HepG2 (cell line): ENCODE measurements around the gene CBFA2T2. TPM values are rescaled to one million over a fixed set of nuclear protein-coding genes. Genes with fewer than 3 reads are reported as not detected.

Source experiments
- ATAC-seq: fragments of 200-7000 bp; cut with Tn5 transposase; 3 replicates; pipeline ENCODE4 v1.9.1; 2020; ENCODE audit warnings: mild to moderate bottlenecking, moderate library complexity
- BruUV-seq: library from RNA; stranded (reverse); fragments of 400-500 nt; replicated peaks from 2 replicates; lab custom pipeline; 2021; lab: Mats Ljungman, UMichigan
- CTCF ChIA-PET: fragments of 300-600 bp; formaldehyde crosslinking; extraction: SDS; loops from one replicate; lab custom pipeline; 2021; ENCODE audit warnings: low total read pairs, inconsistent platforms, low intra/inter-chr PET ratio; lab: Yijun Ruan, JAX
- POLR2A ChIA-PET: fragments of 350-600 bp; sonication (Branson Sonifier 250); formaldehyde crosslinking; loops from one replicate; lab custom pipeline; 2020; ENCODE audit warnings: antibody characterized with exemption, inconsistent platforms; lab: Yijun Ruan, JAX
- DNase-seq: peaks from one replicate; pipeline ENCODE4 v3.0.0-alpha.2; 2015; ENCODE audit warnings: low spot score
- FAIRE-seq: peaks from 3 replicates; lab custom pipeline; 2011; peaks lifted over from hg19 to GRCh38; lab: Jason Lieb, UNC
- H2AFZ ChIP-seq: one replicate; pipeline ENCODE4 v1.6.1; 2011; ENCODE audit warnings: low read length, inconsistent platforms
- H3K27ac ChIP-seq: fragments of 300-600 bp; 3 replicates; pipeline ENCODE4 v1.8.0; 2011; ENCODE audit warnings: mixed run types, mild to moderate bottlenecking, mixed read lengths, low read length, inconsistent platforms; ENCODE audit not compliant: insufficient read depth; ENCODE audit errors: extremely low read length
- H3K27me3 ChIP-seq, 2 experiments: fragments of 200-600 bp in 1 of 2; 2 replicates in 1 of 2; 3 replicates in 1 of 2; pipeline versions ENCODE4 v1.6.0 to v1.8.0; 2011; ENCODE audit warnings: low read length in 2 of 2, mild to moderate bottlenecking in 2 of 2, moderate library complexity in 2 of 2, inconsistent platforms in 1 of 2; ENCODE audit not compliant: insufficient read depth in 2 of 2, control insufficient read depth in 1 of 2
- H3K36me3 ChIP-seq, 2 experiments: fragments of 200-600 bp in 1 of 2; replicated peaks in 1 of 2; 2 replicates in 1 of 2; 3 replicates in 1 of 2; pipeline versions ENCODE4 v1.5.1 to v1.8.0; 2011; ENCODE audit warnings: low read length in 2 of 2, inconsistent platforms in 1 of 2; ENCODE audit not compliant: insufficient read depth in 2 of 2, control insufficient read depth in 1 of 2
- H3K4me1 ChIP-seq: 2 replicates; pipeline ENCODE4 v1.5.1; 2012; ENCODE audit warnings: low read length, inconsistent platforms; ENCODE audit not compliant: insufficient read depth
- H3K4me2 ChIP-seq: 2 replicates; pipeline ENCODE4 v1.6.0; 2011; ENCODE audit warnings: low read depth, low read length, inconsistent platforms
- H3K4me3 ChIP-seq, 3 experiments: fragments of 200-600 bp in 1 of 3; sonication (generic), shearing (Covaris generic) in 1 of 3; replicated peaks in 1 of 3; 2 replicates each; pipeline ENCODE4 v1.5.1; 2011 to 2016; ENCODE audit warnings: low read length in 3 of 3, inconsistent platforms in 2 of 3, low read depth in 2 of 3, mild to moderate bottlenecking in 2 of 3, control low read depth in 1 of 3, mixed read lengths in 1 of 3; ENCODE audit not compliant: insufficient read depth in 1 of 3
- H3K79me2 ChIP-seq: one replicate; pipeline ENCODE4 v1.6.1; 2011; ENCODE audit warnings: low read length, inconsistent platforms; ENCODE audit not compliant: insufficient read depth
- H3K9ac ChIP-seq: 2 replicates; pipeline ENCODE4 v1.6.0; 2011; ENCODE audit warnings: mild to moderate bottlenecking, low read depth, low read length, inconsistent platforms; ENCODE audit not compliant: insufficient read depth
- H3K9me3 ChIP-seq: 2 replicates; pipeline ENCODE4 v1.5.1; 2012; ENCODE audit warnings: mild to moderate bottlenecking, low read length
- H4K20me1 ChIP-seq: 2 replicates; pipeline ENCODE4 v1.6.0; 2011; ENCODE audit warnings: inconsistent platforms, mild to moderate bottlenecking, low read length, moderate library complexity; ENCODE audit not compliant: insufficient read depth
- ARID2 ChIP-seq: sonication (generic); formaldehyde crosslinking; IDR thresholded peaks from 2 replicates; pipeline ENCODE4 v1.8.1; 2022; ENCODE audit warnings: mild to moderate bottlenecking, missing genetic modification reagents, borderline replicate concordance
- BHLHE40 ChIP-seq: IDR thresholded peaks from 2 replicates; pipeline ENCODE4 v1.6.1; 2011; ENCODE audit warnings: low read length, improper control_type of control experiment
- ETV5 ChIP-seq: IDR thresholded peaks from 2 replicates; pipeline ENCODE4 v1.6.1; 2018; ENCODE audit warnings: missing biosample characterization, missing genetic modification reagents, inconsistent platforms, borderline replicate concordance
- FOXP4 ChIP-seq: sonication (generic); formaldehyde crosslinking; IDR thresholded peaks from 2 replicates; pipeline ENCODE4 v1.4.0; 2020; ENCODE audit warnings: missing genetic modification reagents
- KAT2B ChIP-seq: fragments of 150-350 bp; IDR thresholded peaks from 2 replicates; pipeline ENCODE4 v1.6.1; 2014; ENCODE audit warnings: low read depth, low read length, borderline replicate concordance
- MATR3 ChIP-seq: sonication (generic); formaldehyde crosslinking; IDR thresholded peaks from 2 replicates; pipeline ENCODE4 v1.4.0; 2020; ENCODE audit warnings: missing genetic modification reagents
- NFYC ChIP-seq: IDR thresholded peaks from 2 replicates; pipeline ENCODE4 v1.6.1; 2016; ENCODE audit warnings: missing genetic modification reagents, missing compliant biosample characterization
- POLR2AphosphoS5 ChIP-seq: IDR thresholded peaks from 2 replicates; pipeline ENCODE4 v1.6.1; 2012; ENCODE audit warnings: low read depth, low read length
- RELA ChIP-seq: sonication (generic); formaldehyde crosslinking; IDR thresholded peaks from 2 replicates; pipeline ENCODE4 v1.4.0; 2020; ENCODE audit warnings: missing genetic modification reagents
- SRF ChIP-seq: IDR thresholded peaks from 2 replicates; pipeline ENCODE4 v1.6.1; 2011; ENCODE audit warnings: mild to moderate bottlenecking, low read depth, low read length, moderate library complexity
- TRIM24 ChIP-seq: sonication (generic); formaldehyde crosslinking; IDR thresholded peaks from 2 replicates; pipeline ENCODE4 v1.8.0; 2022; ENCODE audit warnings: mild to moderate bottlenecking, missing genetic modification reagents
- ZBED4 ChIP-seq: sonication (generic); formaldehyde crosslinking; IDR thresholded peaks from 2 replicates; pipeline ENCODE4 v1.4.0; 2020; ENCODE audit warnings: missing genetic modification reagents, borderline replicate concordance
- ZFP41 ChIP-seq: sonication (generic); formaldehyde crosslinking; IDR thresholded peaks from 2 replicates; pipeline ENCODE4 v1.4.0; 2020; ENCODE audit warnings: mild to moderate bottlenecking, missing genetic modification reagents, borderline replicate concordance
- ZNF253 ChIP-seq: sonication (generic); formaldehyde crosslinking; IDR thresholded peaks from 2 replicates; pipeline ENCODE4 v1.8.0; 2022; ENCODE audit warnings: mild to moderate bottlenecking, missing genetic modification reagents, borderline replicate concordance
- ZNF260 ChIP-seq: sonication (generic); formaldehyde crosslinking; IDR thresholded peaks from 2 replicates; pipeline ENCODE4 v1.4.0; 2020; ENCODE audit warnings: missing genetic modification reagents, low read depth, mild to moderate bottlenecking, borderline replicate concordance
- ZNF558 ChIP-seq: sonication (generic); formaldehyde crosslinking; IDR thresholded peaks from 2 replicates; pipeline ENCODE4 v1.9.0; 2022; ENCODE audit warnings: mild to moderate bottlenecking, missing genetic modification reagents, borderline replicate concordance
- ZNF878 ChIP-seq: sonication (generic); formaldehyde crosslinking; IDR thresholded peaks from 2 replicates; pipeline ENCODE4 v1.8.1; 2023; ENCODE audit warnings: mild to moderate bottlenecking, missing genetic modification reagents, moderate library complexity
- WGBS: methylation state at CpG from one replicate; pipeline ENCODE4 v1.1.6; 2017; ENCODE audit warnings: low lambda C conversion rate; 5-methylcytosine and 5-hydroxymethylcytosine counted together
- in situ Hi-C: cut with HindIII; loops from 2 replicates; pipeline ENCODE4 v1.10.0; 2017; ENCODE audit warnings: low pct_unique_long_range_greater_than_20kb; ENCODE audit not compliant: extremely low pct_ligation_motif_present
- intact Hi-C: fragments of 100-400 bp; cut with micrococcal nuclease; formaldehyde crosslinking; loops from one replicate; pipeline ENCODE4 v1.10.0; 2022; ENCODE audit not compliant: unreplicated experiment
- polyA plus RNA-seq, 8 experiments: library from polyadenylated mRNA; depleted of rRNA in 3 of 8; stranded (reverse) in 7 of 8; unstranded in 1 of 8; fragments of >200 nt; fragmentation: Illumina TruSeq in 4 of 8; extraction: Trizol in 4 of 8; gene quantifications; 2 replicates each; pipeline versions ENCODE4 v1.2.1 to v1.2.3, GENCODE V29; 2011 to 2016; ENCODE audit warnings: low read depth in 4 of 8, missing spikeins in 1 of 8, mixed read lengths in 1 of 8; ENCODE audit not compliant: insufficient read depth in 1 of 8
- total RNA-seq, 5 experiments: library from RNA; depleted of rRNA; stranded (reverse); fragments of >200 nt; fragmentation: Illumina TruSeq; extraction: Trizol; gene quantifications; 2 replicates each; pipeline ENCODE4 v1.2.3, GENCODE V29; 2016; ENCODE audit warnings: low read depth in 1 of 5

CBFA2T2 gene
- total and polyA plus RNA-seq, 2 of the 13 experiments (the other 11 are each of a cell fraction or from before 2014, with no cell fraction given), result 6.3 to 21.2 TPM

- TF ChIP-seq ZBED4 (no peak), ETV5 (no peak), MATR3 (CRISPR knock-in tag) (no peak), ARID2 (CRISPR knock-in tag) (no peak), POLR2AphosphoS5 (no peak), RELA (CRISPR knock-in tag) (no peak)
- TF ChIP-seq, all 625 proteins: peak for 0
These were observed 59.5 kb downstream of the CBFA2T2 start (continued) for GRCh38 chr20:33549229-33549999.

GRCh38 chr20:33551778-33552177, 61.9 kb downstream of the CBFA2T2 start:
- H3K9ac ChIP-seq, result no peak overlapping the region
- CTCF ChIA-PET, result no interaction called here
- peaks cover 33% of the 10 kb centered on the region for H3K4me1 ChIP-seq
- intact Hi-C loops (no loop called here), in situ Hi-C loops (no loop called here)
- ATAC-seq (no peak), DNase-seq (no peak), FAIRE-seq (no peak)
- POLR2A ChIA-PET, result no interaction called here
- peaks cover 14% of the 10 kb centered on the region for H3K79me2 ChIP-seq
- H3K36me3 ChIP-seq, result peaks cover 0 to 4% of the 10 kb centered on the region in 2 experiments; a peak in 4 of 5 replicates
- H4K20me1 ChIP-seq, result no peaks in the 10 kb centered on the region
- no peak overlapping the region for H3K4me2 ChIP-seq
- H2AFZ ChIP-seq, result no peak overlapping the region
- no peak overlapping the region for H3K27ac ChIP-seq
- no peak overlapping the region for H3K4me3 ChIP-seq
- 98% methylated on average over 1 of the region's 1 CpG for WGBS
- H3K27me3 ChIP-seq, result no peaks in the 10 kb centered on the region
- BruUV-seq, result no TSS peak
- H3K9me3 ChIP-seq, result no peaks in the 10 kb centered on the region
- TF ChIP-seq SRF, result no peak
- no peak for TF ChIP-seq ZNF253
- TF ChIP-seq FOXP4 (CRISPR knock-in tag), result no peak
- no peak for TF ChIP-seq BHLHE40
- no peak for TF ChIP-seq TRIM24 (CRISPR knock-in tag)
- TF ChIP-seq ZFP41, result no peak
- no peak for TF ChIP-seq KAT2B
- TF ChIP-seq ZNF558, result no peak
- no peak for TF ChIP-seq ZNF878
- no peak for TF ChIP-seq ZNF260 (CRISPR knock-in tag)
- TF ChIP-seq NFYC (CRISPR knock-in tag), result no peak
